ENCODE results near the gene SLC45A1.

DNA sequence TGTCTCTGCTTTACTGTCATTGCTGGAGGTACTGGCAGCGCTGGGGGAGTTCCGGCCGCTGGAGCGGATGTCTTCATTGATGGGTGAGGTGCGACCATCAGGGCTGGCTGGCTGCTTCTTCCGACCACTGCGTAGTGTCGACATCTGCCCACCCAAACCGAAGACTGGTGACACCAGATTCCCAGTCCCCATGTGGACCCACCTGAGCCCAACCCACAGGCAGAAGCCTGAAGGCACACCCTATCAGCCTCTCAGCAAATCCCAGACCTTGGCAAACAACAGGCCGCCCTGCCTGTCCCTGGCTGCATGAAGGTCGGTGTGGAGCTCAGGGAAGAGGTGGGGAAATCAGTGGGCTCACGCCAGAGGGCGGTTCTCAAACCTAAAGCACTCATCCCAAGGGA lies 44.8 kb downstream of the SLC45A1 start:
- TF ChIP-seq, protein P1, sequence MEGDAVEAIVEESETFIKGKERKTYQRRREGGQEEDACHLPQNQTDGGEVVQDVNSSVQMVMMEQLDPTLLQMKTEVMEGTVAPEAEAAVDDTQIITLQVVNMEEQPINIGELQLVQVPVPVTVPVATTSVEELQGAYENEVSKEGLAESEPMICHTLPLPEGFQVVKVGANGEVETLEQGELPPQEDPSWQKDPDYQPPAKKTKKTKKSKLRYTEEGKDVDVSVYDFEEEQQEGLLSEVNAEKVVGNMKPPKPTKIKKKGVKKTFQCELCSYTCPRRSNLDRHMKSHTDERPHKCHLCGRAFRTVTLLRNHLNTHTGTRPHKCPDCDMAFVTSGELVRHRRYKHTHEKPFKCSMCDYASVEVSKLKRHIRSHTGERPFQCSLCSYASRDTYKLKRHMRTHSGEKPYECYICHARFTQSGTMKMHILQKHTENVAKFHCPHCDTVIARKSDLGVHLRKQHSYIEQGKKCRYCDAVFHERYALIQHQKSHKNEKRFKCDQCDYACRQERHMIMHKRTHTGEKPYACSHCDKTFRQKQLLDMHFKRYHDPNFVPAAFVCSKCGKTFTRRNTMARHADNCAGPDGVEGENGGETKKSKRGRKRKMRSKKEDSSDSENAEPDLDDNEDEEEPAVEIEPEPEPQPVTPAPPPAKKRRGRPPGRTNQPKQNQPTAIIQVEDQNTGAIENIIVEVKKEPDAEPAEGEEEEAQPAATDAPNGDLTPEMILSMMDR (IDR thresholded peaks at IDR 0.05) = no peak
- no peak for TF ChIP-seq POLR2AphosphoS5 (IDR thresholded peaks at IDR 0.05)
- no peak for TF ChIP-seq POLR2A (IDR thresholded peaks at IDR 0.05)
